Measurements from ENCODE around the gene LEFTY1. TPM values are rescaled to one million over a fixed set of nuclear protein-coding genes. Genes with fewer than 3 reads are reported as not detected.
A peak's percentile ranks its signal among the peaks of the same experiment; 100 is the strongest.

The LEFTY1 gene
- total RNA-seq, 2 donors from 2014 or later = 0.35 TPM; not detected in 1

- Histone ChIP-seq H3K4me3 (peak overlapping the region in 1 of 2 donors; percentile 31), H3K9me3 (no peaks in the 10 kb centered on the region), H3K27me3 (no peaks in the 10 kb centered on the region), H3K36me3 (no peaks in the 10 kb centered on the region), H3K27ac (no peak overlapping the region), H3K4me1 (peaks cover 0 to 12% of the 10 kb centered on the region in 2 donors)
- peak; percentile 98 for TF ChIP-seq CTCF (IDR thresholded peaks at IDR 0.05)
- no peak for DNase-seq (ENCODE audit: low spot score)
These were observed 22.5 kb upstream of the LEFTY1 start for GRCh38 chr1:225911191-225912130.

- TF ChIP-seq CTCF (IDR thresholded peaks at IDR 0.05) = no peak
- Histone ChIP-seq H3K36me3 (no peaks in the 10 kb centered on the region), H3K4me1 (peaks cover 0 to 12% of the 10 kb centered on the region in 2 donors), H3K27ac (no peak overlapping the region), H3K4me3 (no peak overlapping the region), H3K9me3 (no peaks in the 10 kb centered on the region), H3K27me3 (no peaks in the 10 kb centered on the region)
- DNase-seq (ENCODE audit: low spot score) = no peak
These were observed 20.5 kb upstream of the LEFTY1 start for GRCh38 chr1:225909477-225909876.

- Histone ChIP-seq H3K4me3 (no peak overlapping the region), H3K4me1 (peaks cover 0 to 12% of the 10 kb centered on the region in 2 donors), H3K27me3 (no peaks in the 10 kb centered on the region), H3K36me3 (no peaks in the 10 kb centered on the region), H3K9me3 (no peaks in the 10 kb centered on the region), H3K27ac (no peak overlapping the region)
- no peak for TF ChIP-seq CTCF (IDR thresholded peaks at IDR 0.05)
- no peak for DNase-seq (ENCODE audit: low spot score)
These were observed 19.8 kb upstream of the LEFTY1 start for GRCh38 chr1:225908773-225909172.

- no peak overlapping the region for H3K27ac ChIP-seq
- DNase-seq (ENCODE audit: low spot score) = no peak
- H3K4me1 ChIP-seq = peaks cover 0 to 12% of the 10 kb centered on the region in 2 donors
- H3K4me3 ChIP-seq = no peak overlapping the region
- H3K9me3 ChIP-seq = no peaks in the 10 kb centered on the region
- H3K27me3 ChIP-seq = no peaks in the 10 kb centered on the region
- H3K36me3 ChIP-seq = no peaks in the 10 kb centered on the region
- no peak for TF ChIP-seq CTCF (IDR thresholded peaks at IDR 0.05)
These were observed 19.2 kb upstream of the LEFTY1 start for GRCh38 chr1:225908013-225908640.

GRCh38 chr1:225907341-225907740, 18.4 kb upstream of the LEFTY1 start:
- Histone ChIP-seq H3K27me3 (no peaks in the 10 kb centered on the region), H3K9me3 (no peaks in the 10 kb centered on the region), H3K27ac (no peak overlapping the region), H3K4me3 (no peak overlapping the region), H3K36me3 (no peaks in the 10 kb centered on the region), H3K4me1 (peaks cover 0 to 12% of the 10 kb centered on the region in 2 donors)
- no peak for DNase-seq (ENCODE audit: low spot score)
- no peak for TF ChIP-seq CTCF (IDR thresholded peaks at IDR 0.05)

All from right atrium auricular region (tissue), 2 donors.